Measurements from ENCODE around the gene POLR3B. TPM values are rescaled to one million over a fixed set of nuclear protein-coding genes. Genes with fewer than 3 reads are reported as not detected.
"Not testable (repeated sequence)": the region's sequence is repeated elsewhere in the genome, so short reads cannot be mapped to it uniquely, and the experiment has no call there.

POLR3B gene
- total RNA-seq (ENCODE audit: low replicate concordance) = 11.1 and 18.5 TPM in 2 replicates

DNA sequence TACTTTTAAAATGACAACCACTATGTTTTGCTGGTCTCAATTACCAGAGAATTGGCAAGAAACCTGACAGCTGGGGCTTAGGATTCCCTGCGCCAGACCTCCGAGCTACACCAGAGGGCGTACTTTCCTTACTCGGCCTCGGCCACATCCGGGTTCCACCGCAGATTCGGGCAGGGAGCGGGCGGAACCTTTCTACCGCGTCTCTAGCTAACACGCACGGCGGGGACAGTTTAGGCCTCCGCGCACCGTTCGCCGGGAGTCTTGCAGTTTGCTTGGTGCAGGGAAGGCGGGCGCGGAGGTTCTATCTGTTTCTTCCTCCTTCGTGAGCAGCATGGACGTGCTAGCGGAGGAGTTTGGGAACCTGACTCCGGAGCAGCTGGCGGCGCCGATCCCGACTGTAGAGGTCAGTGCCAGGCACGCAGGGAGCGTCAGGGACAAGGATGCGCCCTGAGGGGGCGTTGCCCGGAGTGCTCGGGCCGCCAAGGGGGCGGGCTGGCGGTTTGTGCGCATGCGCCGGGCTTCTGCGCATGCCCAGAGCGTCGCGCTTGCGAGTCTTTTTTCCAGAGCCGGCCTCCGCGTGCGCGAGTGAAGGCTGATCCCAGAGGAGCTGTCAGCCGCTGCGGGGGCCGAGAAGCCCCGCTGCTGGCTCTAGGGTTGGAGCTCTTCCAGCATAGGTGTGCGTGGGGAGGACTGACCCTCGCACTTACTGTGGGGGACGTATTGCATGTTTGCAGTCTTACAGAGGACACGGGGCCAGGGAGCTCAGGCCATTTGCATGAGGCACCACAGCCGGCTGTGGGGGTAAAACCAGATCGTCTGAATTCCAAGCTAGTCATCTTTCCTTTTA lies at the start of gene POLR3B:
Gene POLR3B (plus strand): TSS at position 200 of the 847 bp plus-strand sequence. CDS start 132 bp downstream, at position 332.
- peak within 1 kb of the TSS; percentile 95 for H3K4me3 ChIP-seq (ENCODE audit: low read depth, low read length)
- DNase-seq (ENCODE audit: low read depth) = peak; percentile 98
- TF ChIP-seq, protein P1, sequence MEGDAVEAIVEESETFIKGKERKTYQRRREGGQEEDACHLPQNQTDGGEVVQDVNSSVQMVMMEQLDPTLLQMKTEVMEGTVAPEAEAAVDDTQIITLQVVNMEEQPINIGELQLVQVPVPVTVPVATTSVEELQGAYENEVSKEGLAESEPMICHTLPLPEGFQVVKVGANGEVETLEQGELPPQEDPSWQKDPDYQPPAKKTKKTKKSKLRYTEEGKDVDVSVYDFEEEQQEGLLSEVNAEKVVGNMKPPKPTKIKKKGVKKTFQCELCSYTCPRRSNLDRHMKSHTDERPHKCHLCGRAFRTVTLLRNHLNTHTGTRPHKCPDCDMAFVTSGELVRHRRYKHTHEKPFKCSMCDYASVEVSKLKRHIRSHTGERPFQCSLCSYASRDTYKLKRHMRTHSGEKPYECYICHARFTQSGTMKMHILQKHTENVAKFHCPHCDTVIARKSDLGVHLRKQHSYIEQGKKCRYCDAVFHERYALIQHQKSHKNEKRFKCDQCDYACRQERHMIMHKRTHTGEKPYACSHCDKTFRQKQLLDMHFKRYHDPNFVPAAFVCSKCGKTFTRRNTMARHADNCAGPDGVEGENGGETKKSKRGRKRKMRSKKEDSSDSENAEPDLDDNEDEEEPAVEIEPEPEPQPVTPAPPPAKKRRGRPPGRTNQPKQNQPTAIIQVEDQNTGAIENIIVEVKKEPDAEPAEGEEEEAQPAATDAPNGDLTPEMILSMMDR (IDR thresholded peaks at IDR 0.05; ENCODE audit: insufficient read depth, low read length) = peak; percentile 92

DNA sequence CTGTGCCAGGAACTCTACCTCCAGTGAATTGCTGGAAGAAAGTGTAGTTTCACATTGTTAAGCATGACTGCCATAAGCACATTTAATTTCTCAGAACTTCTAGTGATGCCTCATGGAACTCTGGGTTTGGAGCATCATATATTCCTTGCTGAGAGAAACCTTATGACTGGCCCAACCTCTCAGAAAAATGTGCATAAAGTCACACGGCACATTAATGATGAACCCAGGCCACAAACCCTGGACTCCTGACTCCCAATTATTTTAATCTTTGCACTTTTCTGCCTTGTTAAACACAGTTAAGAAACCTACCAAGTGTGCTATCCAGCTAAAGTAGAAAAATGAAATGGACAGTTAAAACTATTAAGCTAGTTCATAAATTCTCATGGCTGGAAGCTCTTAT lies 49.4 kb upstream of the POLR3B start:
- TF ChIP-seq, protein P1 (IDR thresholded peaks at IDR 0.05; ENCODE audit: insufficient read depth, low read length) = no peak
- DNase-seq (ENCODE audit: low read depth) = no peak
- no peak overlapping the region for H3K4me3 ChIP-seq (ENCODE audit: low read depth, low read length)

DNA sequence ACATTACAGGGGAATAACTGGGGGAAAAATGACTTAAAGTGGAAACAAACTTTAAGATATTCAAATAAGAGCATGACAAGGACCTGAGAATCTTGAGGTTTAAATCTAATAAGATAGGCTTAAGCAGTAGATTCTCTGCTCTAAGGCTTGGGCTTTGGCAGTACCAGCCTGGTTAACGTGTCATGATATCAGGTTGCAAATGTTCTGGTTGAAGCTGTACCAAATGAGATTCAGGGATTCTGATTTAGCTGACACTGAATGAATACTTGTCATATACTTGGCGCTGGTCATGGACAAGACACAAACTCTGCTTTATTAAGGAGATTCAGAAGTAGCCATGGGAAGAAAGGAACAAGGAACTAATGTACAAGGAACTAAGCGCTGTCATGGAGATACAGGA lies 48.9 kb upstream of the POLR3B start:
- DNase-seq (ENCODE audit: low read depth) = no peak
- H3K4me3 ChIP-seq (ENCODE audit: low read depth, low read length) = no peak overlapping the region
- TF ChIP-seq, protein P1 (IDR thresholded peaks at IDR 0.05; ENCODE audit: insufficient read depth, low read length) = no peak

DNA sequence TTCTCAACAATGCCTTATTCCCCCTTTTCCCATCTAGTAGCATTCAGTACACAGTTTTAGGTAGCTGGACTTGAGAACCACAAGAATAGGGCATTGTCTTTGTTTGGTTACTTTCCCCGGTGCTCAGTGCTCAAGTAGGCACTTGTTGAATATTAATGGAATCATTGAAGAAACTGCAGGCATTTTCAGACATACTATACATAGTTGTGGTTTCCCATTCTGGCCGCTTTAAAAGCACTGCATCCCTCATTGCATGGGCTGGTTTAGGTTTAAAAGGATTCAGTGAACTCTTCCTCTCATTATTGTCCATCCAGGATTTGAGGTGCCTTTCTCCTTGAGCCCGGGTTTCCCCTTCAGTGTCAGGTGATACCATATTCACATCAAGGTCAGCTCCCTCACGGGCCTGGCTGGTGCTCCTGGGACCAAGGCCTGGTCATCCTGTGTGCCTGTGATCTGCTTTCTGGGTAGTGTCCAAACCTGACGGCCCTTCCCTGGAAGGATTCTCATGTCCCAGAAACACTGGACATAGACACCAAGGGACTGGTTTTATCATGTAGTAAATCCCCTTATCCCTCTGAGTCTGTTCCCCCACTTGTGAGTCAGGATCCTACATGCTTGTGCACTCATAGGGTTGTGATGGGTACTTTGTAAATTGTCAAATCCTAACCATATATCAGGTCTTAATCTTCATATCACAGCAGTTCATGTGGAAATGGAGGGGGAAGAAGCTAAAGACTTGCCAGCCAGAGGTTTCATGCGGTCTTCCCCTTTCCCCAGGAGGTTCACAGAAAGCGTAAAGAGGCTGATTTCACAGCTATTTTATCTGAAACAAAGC lies 47.7 kb upstream of the POLR3B start:
- H3K4me3 ChIP-seq (ENCODE audit: low read depth, low read length) = no peak overlapping the region
- TF ChIP-seq, protein P1 (IDR thresholded peaks at IDR 0.05; ENCODE audit: insufficient read depth, low read length) = no peak
- peak; percentile 71 for DNase-seq (ENCODE audit: low read depth)

DNA sequence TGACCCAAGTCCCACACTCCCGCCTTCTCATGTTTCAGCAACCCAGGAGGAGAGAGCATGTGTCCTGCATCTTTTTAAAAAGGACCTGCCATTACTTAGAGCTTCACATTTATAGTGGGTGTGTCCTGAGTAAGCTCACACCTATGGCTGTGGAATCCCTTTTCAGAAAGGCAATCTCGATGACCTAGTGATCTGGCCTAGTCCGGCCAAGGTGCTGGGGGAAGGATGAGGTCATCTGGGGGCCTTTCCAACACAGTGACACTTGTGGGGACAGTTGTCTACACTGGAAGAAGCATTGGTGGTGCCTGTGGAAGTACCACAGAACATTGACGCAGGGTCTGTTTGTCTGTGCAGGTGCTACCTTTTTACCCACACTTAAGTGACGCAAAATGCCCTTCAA lies 46.9 kb upstream of the POLR3B start:
- H3K4me3 ChIP-seq (ENCODE audit: low read depth, low read length) = no peak overlapping the region
- TF ChIP-seq, protein P1 (IDR thresholded peaks at IDR 0.05; ENCODE audit: insufficient read depth, low read length) = no peak
- DNase-seq (ENCODE audit: low read depth) = no peak

DNA sequence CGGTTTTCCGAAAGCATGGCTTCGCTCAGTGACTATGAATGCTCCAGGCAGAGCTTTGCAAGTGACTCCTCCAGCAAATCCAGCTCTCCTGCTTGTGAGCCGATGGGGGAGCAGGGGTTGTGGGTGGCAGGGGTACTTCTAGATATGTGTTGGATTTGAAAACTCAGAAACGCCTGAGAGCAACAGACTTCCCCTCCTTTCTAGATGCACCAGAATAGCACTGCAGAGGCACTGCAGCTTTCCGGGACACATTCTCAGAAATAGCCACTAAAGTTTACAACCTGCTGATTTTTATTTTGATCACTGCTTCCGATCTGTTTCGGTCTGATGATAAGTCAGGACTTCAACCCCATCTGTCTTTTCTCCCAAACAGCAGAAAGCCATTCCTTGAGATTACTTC lies 46.4 kb upstream of the POLR3B start:
- TF ChIP-seq, protein P1 (IDR thresholded peaks at IDR 0.05; ENCODE audit: insufficient read depth, low read length) = no peak
- no peak for DNase-seq (ENCODE audit: low read depth)

GRCh38 chr12:106313413-106313812 lies 44.1 kb upstream of the POLR3B start:
- DNase-seq (ENCODE audit: low read depth); H3K4me3 ChIP-seq (ENCODE audit: low read depth, low read length): not testable (repeated sequence)

More for the DNA sequence above, 46.4 kb upstream of the POLR3B start:
- H3K4me3 ChIP-seq (ENCODE audit: low read depth, low read length) = no peak overlapping the region
